Measurements from ENCODE around the gene KCNQ2.

DNA sequence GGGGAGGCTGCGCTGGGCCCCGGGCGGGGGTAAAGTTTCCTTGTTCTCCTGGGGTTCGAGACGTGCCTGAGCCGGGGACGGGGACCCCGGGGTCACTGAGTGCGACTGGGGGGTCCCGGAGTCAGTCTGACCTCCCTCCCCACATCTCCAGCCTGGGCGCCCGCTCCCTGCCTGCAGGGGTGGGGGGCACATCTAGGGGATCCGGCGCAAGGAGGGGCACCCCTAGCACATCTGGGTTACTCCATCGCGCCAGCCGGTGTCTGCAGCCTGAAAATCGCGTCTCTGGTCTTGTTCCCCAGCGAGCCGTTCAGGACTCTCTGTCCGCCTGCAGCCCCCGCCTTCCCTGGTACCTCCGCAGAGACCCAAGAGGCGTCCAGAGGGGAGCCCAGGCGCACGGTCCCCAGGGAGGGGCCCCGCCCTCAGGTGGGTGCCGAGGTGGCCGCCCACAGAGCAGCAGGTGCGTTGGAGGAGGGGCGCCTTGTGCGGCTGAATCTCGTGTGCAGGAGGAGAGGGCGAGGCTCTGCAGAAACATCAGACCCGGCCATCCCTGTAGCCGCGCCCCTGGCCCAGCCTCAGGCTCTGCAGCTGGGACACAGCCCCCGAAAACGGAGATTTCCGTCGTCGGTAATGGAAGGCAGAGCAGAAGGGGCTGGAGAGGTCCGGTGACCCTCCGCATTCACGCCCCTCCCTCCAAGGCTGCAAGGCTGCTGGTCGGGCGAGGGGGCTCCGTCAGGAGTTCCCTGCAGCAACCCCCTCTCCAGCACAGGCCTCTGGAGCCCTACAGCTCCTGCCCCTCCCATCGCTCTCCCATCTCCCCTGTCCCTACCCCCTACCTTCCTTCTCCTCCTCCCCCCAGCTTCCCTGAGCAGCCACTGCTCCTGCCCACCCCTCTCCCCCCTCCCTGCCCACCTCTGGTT is 110.7 kb downstream of the KCNQ2 start:
- TF ChIP-seq, protein P1, sequence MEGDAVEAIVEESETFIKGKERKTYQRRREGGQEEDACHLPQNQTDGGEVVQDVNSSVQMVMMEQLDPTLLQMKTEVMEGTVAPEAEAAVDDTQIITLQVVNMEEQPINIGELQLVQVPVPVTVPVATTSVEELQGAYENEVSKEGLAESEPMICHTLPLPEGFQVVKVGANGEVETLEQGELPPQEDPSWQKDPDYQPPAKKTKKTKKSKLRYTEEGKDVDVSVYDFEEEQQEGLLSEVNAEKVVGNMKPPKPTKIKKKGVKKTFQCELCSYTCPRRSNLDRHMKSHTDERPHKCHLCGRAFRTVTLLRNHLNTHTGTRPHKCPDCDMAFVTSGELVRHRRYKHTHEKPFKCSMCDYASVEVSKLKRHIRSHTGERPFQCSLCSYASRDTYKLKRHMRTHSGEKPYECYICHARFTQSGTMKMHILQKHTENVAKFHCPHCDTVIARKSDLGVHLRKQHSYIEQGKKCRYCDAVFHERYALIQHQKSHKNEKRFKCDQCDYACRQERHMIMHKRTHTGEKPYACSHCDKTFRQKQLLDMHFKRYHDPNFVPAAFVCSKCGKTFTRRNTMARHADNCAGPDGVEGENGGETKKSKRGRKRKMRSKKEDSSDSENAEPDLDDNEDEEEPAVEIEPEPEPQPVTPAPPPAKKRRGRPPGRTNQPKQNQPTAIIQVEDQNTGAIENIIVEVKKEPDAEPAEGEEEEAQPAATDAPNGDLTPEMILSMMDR (IDR thresholded peaks at IDR 0.05; ENCODE audit: low read depth, low read length, poor library complexity, severe bottlenecking): no peak
- TF ChIP-seq EZH2phosphoT487 (IDR thresholded peaks at IDR 0.05; ENCODE audit: borderline replicate concordance, low read length): no peak
